Measurements from ENCODE around the gene CAAP1.
"Not testable (repeated sequence)": the region's sequence is repeated elsewhere in the genome, so short reads cannot be mapped to it uniquely, and the experiment has no call there.

CAAP1 gene

DNA sequence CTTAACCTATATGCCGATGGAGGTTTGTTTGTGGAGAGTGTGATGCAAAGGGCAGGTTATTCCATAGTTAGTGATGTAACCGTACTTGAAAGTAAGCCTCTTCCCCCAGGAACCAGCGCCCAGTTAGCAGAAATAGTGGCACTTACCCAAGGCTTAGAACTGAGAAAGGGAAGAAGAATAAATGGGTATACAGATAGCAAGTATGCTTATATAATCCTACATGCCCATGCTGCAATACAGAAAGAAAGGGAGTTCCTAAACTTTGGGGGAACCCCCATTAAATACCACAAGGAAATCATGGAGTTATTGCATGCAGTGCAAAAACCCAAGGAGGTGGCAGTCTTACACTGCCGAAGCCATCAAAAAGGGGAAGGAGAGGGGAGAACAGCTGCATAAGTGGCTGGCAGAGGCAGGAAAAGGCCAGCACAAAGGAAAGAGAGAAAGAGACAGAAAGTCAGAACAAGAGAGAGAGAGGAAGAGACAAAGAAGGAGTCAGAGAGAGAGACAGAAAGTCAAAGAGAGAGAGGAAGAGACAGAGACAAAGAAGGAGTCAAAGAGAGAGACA lies 64.1 kb downstream of the CAAP1 start:
- not testable (repeated sequence) for DNase-seq (ENCODE audit: low read depth)

DNA sequence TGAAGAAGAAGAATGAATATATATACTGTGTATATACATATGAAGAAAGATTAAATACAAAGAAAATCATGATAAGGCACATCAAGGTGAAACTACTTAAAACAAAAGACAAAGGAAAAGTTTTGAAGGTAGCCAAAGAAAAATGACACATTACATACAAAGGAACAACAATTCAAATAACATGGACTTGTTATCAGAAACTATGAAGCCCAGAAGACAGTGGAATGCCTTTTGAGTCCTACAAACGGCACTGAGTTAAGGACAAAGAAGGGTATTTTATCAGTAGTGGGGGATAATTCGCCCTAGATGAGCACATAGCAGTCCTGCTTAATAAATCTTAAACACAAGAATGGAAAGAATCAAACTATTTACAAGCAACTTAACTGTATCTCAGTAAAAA lies 77.8 kb downstream of the CAAP1 start:
- no peak for DNase-seq (ENCODE audit: low read depth)

DNA sequence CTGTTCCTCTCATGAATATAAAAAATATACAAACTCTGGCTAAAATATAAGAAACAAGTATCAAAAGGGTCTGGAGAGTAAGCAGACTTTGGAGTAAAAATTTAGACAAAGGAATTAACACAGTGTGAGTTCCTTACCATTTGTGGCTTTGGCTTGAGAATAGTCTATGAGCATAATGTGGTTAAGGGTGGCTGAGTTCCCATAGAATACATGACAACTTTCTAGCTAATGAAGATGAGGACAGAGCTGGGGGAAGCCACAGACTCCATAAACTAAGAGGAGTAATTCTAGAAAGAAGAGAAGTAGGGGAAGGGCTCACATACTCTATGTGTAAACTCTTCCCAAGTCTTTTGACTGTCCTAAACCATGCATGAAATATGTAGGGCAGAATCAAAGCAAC lies 79.4 kb downstream of the CAAP1 start:
- no peak for DNase-seq (ENCODE audit: low read depth)

DNA sequence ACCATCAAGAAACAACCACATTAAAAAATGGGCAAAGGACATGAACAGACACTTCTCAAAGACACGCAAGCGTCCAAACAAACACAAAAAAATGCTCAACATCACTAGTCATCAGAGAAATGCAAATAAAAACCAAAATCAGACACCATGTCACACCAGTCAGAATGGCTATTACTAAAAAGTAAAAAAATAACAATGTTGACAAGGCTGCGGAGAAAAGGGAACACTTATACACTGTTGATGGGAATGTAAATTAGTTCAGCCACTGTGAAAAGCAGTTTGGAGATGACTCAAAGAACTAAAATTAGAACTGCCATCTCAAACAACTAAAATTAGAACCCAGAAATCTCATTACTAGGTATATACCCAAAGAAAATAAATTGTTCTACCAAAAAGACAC lies 80.4 kb downstream of the CAAP1 start:
- no peak for DNase-seq (ENCODE audit: low read depth)

DNA sequence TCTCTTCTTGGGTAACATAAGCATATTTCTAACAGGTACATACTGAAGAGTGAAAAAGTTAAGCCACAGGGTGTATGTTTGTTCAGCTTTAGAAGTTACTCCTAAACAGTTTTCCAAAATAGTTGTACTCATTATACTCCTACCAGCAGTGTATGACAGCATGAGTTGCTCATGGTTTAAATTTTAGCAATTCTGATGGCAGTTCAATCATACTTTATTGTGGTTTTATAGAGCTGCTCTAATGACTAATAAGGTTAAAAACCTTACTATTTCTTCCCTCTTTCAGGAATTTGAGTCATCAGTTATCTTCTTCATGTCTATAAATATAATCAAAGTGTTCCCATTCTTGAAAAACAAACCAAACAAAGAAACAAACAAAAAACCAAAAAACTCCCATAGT lies 81.5 kb downstream of the CAAP1 start:
- DNase-seq (ENCODE audit: low read depth) = no peak

DNA sequence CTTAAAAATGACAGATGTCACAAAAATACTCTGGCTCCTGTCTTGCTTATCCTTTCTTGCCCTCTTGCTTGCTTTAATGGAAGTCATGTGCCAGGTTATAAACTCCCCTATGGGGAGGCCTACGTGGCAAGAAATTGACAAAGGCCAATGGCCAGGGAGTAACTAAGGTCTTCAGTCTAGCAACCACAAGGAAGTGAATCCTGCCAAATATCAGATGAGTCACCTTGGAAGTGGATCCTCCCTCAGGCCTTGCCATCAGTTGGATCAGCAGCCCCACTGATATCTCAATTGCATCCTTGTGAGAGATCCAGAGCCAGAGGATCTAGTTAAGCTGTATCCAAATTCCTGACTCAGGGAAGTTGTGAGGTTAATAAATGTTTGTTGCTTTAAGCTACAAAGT lies 82.8 kb downstream of the CAAP1 start:
- DNase-seq (ENCODE audit: low read depth) = peak; percentile 91

DNA sequence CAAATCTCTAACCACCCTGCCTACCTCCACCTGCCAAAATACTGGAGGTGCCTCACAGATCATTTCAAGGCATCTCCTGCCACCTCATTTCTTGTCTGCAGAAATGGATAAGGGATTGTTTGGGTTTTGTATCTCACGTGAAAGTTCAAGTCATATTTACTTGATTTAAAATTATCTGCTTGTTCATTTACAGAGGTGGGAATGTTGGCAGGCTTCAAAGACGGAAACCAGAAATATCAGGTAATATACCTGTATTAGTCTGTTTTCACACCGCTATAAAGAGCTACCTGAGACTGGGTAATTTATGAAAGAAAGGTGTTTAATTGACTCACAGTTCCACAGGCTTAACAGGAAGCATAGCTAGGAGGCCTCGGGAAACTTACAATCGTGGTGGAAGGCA lies 85.4 kb downstream of the CAAP1 start:
- DNase-seq (ENCODE audit: low read depth) = no peak

DNA sequence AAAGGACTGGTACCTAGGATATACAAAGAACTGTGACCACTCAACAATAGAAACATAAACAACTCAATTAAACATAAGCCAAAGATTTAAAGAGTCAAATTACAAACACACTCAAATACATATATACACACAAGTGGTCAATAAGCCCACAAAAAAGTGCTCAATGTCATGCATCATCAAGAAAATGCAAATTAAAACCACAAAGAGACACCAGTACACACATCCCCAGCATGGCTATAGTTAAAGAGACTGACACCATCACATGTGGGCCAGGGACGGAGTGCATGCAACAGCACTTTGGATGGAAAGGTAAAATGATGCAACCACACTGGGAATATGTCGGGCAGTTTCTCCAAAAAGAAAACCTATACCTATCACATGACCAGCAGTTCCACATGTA lies 89.7 kb downstream of the CAAP1 start:
- no peak for DNase-seq (ENCODE audit: low read depth)

DNA sequence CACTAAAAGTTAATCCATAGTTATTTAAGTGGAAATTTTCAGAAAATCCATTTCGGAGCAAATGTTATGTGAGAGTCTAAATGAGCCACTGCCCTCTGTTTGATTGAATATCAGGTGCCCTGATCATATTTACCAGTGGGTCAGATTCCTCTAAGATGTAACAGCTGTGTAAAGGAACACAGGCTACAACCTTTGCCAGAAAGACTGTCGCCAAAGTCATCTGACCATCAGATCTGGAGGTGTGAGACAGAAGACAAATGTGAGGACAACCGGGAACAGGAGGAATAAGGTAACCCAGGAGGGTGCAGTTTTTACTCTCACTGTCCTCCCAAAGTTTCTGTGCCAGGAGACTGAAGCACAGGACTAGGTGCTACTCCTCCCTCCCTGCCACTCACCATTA lies 90.8 kb downstream of the CAAP1 start:
- no peak for DNase-seq (ENCODE audit: low read depth)

DNA sequence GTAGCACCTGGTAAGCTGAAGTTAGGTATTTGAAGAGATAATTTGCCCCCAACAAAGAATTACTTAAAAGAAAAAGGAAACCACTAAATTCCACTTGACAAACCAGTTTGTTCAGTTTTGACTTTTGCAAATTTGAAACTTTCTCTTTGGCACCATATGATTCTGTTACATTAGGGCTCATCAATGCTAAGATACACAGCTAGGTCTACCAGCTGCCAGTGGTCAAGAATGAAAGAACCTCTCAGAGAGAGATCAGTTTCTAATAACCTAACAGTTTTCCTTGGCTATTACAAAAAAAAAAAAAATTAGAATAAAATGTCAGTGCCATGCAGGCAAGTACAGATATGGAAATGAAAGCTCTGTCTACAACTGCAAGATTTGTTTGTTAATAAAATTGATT lies 92.3 kb downstream of the CAAP1 start:
- no peak for DNase-seq (ENCODE audit: low read depth)

DNA sequence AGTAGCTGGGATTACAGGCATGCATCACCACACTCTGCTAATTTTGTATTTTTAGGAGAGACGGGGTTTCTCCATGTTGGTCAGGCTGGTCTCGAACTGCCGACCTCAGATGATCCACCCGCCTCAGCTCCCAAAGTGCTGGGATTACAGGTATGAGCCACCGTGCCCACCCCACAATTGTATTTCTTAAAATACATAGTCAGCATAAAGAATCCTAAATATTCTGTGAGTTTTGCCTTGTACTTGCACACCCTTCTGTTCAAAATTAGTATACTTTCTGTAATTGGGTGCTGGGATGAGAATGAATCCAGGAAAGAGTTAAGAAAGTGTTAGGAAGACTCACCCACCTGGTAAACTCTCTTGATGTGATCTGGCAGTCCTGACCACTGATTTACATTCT lies 101.3 kb downstream of the CAAP1 start:
- no peak for DNase-seq (ENCODE audit: low read depth)

Measured in HS-5 (cell line).